GM12878 (cell line): ENCODE data around the gene ASAP2.

Source experiments
- EZH2 ChIP-seq: IDR thresholded peaks from 2 replicates; pipeline ENCODE4 v1.6.1; 2012; ENCODE audit warnings: low read depth, mild to moderate bottlenecking, control low read depth, inconsistent platforms, low read length, borderline replicate concordance; ENCODE audit not compliant: control insufficient read depth
- NRF1 ChIP-seq: conservative IDR thresholded peaks from 2 replicates; pipeline ENCODE4 v1.6.1; 2011; ENCODE audit warnings: mild to moderate bottlenecking, low read depth, low read length, improper control_type of control experiment
- POLR2A ChIP-seq: IDR thresholded peaks from 2 replicates; pipeline ENCODE4 v1.6.1; 2011; ENCODE audit warnings: low read depth, mild to moderate bottlenecking, low read length
- SIN3A ChIP-seq: IDR thresholded peaks from 2 replicates; pipeline ENCODE4 v1.6.1; 2012; ENCODE audit warnings: low read depth, low read length, improper control_type of control experiment
- TF ChIP-seq, protein P1 (sequence below), 3 experiments: IDR thresholded peaks in 2 of 3; conservative IDR thresholded peaks in 1 of 3; 2 replicates each; pipeline ENCODE4 v1.5.1; 2011; ENCODE audit warnings: low read depth in 3 of 3, low read length in 3 of 3, mild to moderate bottlenecking in 3 of 3, control low read depth in 2 of 3, moderate library complexity in 2 of 3, inconsistent platforms in 1 of 3, mixed read lengths in 1 of 3; ENCODE audit not compliant: control insufficient read depth in 2 of 3, insufficient read depth in 1 of 3; ENCODE audit errors: extremely low read depth in 1 of 3

DNA sequence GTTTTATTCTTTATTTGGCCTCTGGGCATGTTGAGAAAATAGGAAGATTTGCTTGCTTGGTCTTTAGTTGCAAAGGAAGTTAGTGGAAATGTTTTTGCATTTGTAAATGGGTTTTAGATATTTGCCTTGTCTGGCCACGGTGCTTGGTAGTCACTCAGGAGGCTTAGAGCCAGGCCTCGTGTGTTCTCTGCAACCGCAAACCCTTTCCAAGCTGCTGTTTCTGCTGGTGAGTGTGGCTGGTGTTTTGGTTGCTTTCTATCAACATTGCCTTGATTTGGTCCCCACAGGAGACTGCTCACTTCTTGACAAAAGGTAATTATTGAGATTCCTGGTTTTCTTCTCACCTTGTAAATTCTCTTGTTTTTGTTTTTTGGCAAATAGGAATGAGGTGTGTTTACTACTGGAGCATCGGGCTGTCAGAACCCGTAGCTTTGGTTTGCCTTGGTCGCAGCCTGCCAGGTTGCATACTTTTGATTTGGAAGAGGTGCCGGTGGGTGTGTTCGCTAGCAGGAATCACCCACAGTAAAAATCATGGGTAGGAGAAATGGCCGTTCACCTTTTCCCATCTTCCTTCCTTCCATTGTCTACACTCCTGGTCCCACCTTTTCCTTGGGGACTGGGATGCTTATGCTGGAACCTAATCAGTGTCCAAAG lies 15.8 kb downstream of the ASAP2 start:
- TF ChIP-seq, protein P1, sequence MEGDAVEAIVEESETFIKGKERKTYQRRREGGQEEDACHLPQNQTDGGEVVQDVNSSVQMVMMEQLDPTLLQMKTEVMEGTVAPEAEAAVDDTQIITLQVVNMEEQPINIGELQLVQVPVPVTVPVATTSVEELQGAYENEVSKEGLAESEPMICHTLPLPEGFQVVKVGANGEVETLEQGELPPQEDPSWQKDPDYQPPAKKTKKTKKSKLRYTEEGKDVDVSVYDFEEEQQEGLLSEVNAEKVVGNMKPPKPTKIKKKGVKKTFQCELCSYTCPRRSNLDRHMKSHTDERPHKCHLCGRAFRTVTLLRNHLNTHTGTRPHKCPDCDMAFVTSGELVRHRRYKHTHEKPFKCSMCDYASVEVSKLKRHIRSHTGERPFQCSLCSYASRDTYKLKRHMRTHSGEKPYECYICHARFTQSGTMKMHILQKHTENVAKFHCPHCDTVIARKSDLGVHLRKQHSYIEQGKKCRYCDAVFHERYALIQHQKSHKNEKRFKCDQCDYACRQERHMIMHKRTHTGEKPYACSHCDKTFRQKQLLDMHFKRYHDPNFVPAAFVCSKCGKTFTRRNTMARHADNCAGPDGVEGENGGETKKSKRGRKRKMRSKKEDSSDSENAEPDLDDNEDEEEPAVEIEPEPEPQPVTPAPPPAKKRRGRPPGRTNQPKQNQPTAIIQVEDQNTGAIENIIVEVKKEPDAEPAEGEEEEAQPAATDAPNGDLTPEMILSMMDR (IDR thresholded peaks at IDR 0.05 in 2 of 3, conservative IDR thresholded peaks at IDR 0.05 in 1 of 3; ENCODE audit: control insufficient read depth in 2 of 3, extremely low read depth in 1 of 3, insufficient read depth in 1 of 3, low read depth in 3 of 3, low read length in 3 of 3) = no peak
- TF ChIP-seq NRF1 (no peak), SIN3A (no peak), EZH2 (no peak), POLR2A (no peak)
